Globus pallidus (tissue), 1 donor: Measurements from ENCODE around the gene AGPAT3.
"Not testable (repeated sequence)": the region's sequence is repeated elsewhere in the genome, so short reads cannot be mapped to it uniquely, and the experiment has no call there.

Experiments
- DNase-seq: peaks from one replicate; pipeline ENCODE4 v3.0.0-alpha.2; 2015; ENCODE audit warnings: low spot score

The AGPAT3 gene

DNA sequence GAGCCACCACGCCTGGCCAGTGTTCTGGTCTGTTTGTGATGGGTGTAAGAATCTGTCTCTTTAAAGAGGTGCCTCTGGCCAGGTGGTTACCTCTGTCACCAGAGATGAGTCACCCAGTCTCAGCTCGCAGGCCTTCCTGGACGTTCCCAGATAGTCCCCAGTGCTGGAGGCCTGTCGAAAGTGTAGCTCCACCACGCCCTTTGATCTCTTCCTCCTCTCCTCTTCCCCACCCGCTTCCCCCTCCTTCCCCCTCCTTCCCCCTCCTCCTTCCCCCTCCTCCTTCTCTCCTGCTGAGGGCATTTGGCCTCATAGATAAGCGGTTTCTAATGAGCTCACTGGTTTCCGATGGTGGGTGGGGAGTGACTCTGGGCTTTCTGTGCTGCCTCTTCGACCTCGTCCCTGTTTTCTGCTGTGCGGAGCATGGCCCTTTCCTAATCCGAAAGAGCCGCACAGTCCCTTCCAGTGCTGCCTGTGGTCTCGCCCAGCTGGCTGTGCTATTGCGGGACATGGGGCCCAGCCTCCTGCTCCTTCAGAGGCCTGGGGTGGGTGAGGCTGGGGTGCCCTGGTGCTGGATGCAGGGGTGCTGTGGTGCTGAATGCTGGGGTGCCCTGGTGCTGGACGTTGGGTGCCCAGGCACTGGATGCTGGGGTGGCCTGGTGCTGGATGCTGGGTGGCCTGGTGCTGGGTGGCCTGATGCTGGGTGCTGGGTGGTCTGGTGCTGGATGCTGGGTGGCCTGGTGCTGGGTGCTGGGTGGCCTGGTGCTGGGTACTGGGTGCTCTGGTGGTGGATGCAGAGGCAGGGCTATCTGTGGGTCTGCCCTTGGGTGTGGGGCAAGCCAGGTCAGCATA lies 19.2 kb downstream of the AGPAT3 start:
- DNase-seq = no peak

DNA sequence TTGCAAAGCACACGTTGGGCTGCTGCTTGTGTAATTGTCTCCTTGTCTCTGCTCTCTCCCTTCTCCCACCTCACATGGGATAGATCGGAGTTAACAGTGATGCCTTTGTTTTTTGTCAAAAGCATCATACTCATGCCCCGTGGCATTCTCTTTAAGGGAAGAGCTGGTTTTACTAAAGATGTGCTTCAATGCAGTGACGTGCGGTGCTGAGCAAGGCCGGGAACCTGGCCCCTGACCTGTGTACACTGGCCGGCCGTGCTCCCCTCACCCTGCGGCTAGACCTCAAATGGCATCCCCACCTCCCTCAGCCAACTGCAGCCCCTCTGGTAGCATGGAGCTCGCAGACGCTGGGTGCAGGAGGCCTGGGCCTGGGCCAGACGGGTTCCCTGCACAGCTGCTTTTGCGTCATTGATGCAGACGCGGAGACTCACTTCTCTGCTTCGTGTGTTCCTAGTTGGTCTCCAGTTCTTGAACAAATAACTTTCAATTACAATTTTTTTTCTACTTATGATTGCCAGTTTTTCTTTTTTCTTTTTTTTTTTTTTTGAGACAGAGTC lies 19.9 kb downstream of the AGPAT3 start:
- no peak for DNase-seq

DNA sequence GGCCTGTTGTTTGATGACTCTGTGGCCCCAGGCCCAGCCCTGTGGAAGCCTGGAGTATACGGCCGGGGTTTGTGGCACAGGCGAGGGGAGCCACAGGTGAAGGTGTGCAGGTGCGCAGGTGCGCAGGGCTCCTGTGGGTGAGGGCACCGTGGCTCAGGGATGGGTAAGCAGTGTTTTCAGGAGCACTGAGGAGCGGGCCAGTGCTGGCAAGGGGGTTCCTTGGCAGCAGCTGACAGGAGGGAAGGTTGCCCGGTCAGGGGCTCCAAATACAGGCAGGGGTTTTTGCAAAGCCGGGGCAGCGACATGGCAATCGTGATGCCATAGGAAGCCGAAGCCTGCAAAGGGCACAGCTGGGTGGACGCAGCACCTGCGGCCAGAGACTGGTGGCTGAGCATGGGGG lies 20.7 kb downstream of the AGPAT3 start:
- no peak for DNase-seq

DNA sequence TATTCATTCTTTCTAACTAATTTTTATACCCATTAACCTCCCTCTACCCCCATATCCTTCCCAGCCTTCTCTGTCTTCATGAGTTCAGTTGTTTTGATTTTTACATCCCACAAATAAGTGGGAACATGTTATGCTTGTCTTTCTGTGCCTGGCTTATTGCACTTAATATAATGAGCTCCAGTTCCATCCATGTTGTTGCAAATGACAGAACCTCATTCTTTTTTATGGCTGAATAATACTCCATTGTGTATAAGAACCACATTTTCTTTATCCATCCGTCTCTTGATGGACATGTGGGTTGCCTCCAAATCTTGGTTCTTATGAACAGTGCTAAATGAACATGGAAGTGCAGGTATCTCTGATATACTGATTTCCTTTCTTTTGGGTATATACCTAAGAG lies 21.5 kb downstream of the AGPAT3 start:
- DNase-seq = no peak

DNA sequence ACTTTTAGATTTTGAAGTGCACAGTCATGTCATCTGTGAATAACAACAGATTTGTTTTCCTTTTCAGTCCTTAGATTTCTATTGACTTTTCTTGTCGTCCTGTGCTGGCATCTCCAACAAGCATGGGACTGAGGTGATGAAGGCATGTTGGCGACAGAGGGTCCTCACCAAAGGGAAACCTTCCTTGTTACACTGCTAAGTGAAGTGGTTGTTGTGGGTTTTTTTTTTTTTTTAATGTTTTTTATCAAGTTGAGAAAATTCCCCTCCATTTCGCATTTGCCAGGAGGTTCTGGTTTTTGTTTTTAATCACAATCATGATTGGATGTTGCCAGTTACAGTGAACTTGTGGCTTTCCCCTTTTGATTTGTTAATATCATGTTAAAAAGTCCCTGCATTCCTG lies 24.0 kb downstream of the AGPAT3 start:
- DNase-seq = no peak

DNA sequence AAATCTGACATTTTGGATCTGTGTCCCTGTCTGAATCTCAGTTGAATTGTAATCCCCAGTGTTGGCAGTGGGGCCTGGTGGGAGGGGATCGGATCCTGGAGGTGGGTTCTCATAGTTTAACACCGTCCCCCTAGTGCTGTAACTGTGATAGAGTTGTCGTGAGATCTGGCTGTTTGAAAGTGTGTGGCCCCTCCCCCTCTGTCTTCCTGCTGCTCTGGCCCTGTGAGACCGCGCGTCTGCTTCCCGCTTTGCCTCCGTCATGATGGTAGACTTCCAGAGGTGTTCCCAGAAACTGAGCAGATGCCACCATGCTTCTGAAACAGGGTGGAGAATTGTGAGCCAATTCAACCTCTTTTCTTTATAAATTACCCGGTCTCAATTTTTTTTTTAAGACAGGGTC lies 25.0 kb downstream of the AGPAT3 start:
- no peak for DNase-seq

DNA sequence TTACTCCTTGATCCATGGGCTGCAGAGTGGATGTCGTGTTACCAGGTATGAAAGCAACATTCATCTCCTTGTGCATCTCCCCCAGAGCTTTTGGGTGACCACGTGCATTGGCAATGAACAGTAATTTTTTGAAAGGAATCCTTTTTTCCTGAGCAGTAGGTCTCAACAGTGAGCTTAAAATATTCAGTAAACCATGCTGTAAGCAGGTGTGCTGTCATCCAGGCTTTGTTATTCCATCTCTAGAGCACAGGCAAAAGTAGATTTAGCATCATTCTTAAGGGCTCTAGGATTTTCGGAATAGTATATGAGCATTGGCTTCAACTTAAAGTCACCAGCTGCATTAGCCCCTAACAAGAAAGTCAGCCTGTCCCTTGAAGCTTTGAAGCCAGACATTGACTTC lies 27.3 kb downstream of the AGPAT3 start:
- no peak for DNase-seq

DNA sequence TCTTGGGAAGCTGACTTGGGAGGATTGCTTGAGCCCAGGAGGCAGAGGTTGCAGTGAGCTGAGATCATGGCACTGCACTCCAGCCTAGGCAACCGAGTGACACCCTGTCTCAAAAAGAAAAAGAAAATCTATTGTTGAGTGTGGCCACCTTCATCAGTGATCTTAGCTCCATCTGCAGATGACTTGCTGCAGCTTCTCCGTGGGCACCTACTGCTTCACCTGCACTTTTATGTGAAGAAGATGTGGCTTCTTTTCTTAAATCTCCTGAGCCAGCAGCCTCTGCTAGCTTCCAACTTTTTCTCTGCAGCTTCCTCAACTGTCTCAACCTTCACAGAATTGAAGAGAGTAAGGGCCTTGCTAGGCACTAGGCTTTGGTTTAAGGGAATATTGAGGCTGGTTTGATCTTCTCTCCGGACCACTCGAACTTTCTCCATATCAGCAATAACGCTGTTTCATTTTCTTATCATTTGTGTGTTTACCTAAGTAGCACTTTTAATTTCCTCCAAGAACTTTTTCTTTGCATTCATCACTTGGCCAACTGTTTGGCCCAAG lies 28.0 kb downstream of the AGPAT3 start:
- no peak for DNase-seq

DNA sequence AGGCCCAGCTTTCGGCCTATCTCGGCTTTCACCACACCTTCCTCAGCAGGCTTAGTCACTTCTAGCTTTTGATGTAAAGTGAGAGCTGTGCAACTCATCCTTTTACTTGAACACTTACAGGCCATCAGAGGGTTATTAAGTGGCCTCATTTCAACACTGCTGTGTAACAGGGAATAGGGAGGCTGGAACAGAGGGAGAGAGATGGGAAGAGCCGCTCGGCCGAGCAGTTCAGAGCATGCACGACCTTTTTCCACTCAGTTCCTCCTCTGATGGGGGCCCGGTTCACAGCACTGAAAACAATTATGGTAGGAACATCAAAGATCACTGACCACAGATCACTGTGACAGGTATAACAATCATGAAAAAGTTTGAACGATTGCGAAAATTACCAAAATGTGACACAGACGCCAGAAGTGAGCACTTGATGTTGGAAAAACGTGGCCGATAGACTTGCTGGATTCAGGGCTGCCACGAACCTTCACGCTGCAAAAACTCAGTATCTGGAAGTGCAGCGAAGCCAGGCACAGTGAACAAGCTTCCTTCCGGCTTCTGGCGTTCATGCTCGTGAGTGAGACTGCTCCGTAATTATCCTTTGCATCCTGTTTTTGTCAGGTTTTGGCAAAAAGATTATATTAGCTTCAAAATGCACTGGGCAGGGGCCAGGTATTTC lies 28.6 kb downstream of the AGPAT3 start:
- DNase-seq = no peak

DNA sequence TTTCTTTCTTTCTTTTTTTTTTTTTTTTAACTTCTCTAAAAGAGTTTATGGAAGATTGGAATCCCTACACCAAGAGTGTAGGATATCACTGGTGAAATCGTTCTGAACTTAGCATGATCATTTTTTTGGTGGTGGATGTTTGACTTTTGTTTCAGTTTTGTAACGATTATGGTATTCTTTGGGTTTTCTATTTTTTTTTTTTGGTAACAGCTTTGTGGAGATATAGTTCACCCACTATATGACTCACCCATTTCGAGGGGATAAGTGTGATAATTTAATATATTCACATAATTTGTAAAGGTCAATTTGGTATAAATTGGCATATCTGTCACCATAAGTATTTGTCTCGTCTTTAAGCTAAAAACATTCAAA lies 29.2 kb downstream of the AGPAT3 start:
- DNase-seq = no peak

DNA sequence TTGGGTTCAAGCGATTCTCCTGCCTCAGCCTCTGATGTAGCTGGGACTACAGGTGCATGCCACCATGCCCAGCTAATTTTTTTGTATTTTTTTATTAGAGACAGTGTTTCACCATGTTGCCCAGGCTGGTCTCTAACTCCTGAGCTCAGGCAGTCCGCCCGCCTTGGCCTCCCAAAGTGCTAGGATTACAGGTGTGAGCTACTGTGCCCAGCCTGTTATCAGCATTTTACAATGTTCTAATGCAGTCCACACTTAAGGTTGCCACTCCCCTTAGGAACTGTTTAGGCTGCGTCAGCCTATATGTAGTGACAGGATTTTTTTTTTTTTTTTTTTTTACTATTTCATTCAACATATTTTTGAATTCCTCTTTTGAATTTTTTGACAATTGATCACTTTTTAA lies 30.2 kb downstream of the AGPAT3 start:
- DNase-seq = no peak

DNA sequence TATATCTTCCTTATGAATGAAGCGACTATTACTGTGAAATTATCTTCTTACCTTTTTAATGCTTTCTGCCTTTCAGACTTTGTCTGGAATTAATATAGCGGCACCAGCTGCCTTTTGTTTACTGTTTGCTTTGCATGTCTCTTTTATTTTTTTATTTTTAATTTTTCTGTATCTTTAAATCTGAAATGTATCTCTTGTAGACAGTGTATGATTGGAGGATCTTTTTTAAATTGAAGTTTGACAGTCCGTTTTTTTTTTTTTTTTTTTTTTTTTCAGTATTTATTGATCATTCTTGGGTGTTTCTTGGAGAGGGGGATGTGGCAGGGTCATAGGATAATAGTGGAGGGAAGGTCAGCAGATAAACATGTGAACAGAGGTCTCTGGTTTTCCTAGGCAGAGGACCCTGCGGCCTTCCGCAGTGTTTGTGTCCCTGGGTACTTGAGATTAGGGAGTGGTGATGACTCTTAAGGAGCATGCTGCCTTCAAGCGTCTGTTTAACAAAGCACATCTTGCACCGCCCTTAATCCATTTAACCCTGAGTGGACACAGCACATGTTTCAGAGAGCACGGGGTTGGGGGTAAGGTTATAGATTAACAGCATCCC lies 31.8 kb downstream of the AGPAT3 start:
- not testable (repeated sequence) for DNase-seq

DNA sequence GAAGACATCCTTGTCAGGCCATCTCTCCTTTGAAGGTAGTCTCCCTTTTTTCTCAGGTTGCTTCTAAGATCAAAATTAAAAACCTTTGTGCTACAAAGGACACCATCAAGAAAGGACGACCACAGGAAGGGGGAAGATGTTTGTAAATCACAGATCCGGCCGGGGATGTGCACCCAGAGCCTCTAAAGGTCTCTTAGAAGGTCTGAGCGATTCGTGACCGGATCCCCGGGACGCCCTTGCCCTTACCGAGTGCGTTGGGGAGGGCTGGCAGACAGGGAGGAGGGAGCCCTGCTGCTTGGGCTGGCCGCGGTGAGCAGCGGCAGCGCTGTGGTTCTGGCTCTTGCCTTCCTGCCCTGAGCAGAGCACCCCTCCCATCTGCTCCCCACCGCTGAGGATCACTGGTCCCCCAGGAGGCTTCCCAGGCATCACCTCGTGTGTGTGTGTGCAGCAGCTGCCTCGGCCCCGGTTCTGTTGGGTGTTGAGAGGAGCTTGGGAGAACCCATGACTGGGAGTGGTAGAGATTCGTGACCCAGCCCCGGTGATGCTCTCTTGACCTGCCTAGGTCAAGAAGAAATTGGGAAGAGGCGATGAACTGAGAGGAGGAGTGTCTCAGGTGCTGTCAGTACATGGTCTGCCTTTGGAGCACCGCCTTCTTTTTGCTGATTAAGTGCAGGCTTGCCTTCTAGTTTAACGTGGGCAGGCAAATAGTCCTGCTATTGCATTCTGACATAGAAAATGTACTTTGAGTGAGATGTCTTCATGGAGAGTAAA lies 34.5 kb downstream of the AGPAT3 start:
- DNase-seq = no peak

DNA sequence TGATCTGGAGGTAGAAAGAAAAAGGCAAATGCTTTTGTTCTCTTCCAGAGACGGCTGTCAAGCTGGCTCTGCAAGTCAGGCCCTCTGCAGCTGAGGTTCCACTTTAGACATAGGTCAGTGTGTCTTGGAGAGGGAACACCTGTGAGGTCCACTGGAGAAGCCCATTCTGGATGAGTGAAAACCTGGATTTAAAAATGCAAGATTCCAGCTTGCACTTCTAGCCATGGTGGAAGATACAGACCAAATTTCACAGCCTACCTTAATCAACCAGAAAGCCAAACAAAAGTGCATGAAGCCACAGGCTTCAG lies 35.0 kb downstream of the AGPAT3 start:
- no peak for DNase-seq

DNA sequence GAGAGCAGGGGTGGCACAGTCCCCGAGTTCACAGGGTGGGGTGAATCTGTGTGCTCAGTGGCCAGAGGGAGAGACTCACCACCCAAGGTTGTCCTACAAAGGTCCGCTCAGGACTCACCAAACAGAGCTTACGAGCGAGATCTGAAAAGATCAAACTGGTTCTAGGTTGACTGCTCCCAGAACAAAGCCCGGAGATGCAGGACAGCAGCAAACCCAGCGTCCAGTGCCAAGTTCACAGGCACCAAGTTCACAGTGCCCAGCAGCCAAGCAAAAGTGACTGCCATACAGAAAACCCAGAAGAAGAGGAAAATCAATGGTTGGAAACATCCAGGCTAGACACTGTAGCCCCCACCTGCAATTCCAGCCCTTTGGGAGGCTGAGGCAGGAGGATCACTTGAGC lies 35.7 kb downstream of the AGPAT3 start:
- no peak for DNase-seq

DNA sequence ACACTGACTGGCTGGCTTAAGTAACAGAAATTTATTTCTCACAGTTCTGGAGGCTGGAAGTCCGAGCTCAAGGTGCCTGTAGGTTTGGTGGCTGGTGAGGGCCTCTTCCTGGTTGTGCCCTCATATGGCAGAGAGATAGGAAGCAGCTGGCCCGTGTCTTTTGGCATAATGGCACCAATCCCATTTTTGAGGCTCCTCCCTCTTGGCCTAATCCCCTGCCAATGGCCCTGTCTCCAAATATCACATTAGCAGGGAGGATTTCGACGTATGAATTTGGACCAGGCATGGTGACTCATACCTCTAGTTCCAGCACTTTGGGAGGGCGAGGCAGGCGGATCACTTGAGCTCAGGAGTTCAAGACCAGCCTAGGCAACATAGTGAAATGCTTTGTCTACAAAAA lies 37.4 kb downstream of the AGPAT3 start:
- no peak for DNase-seq

DNA sequence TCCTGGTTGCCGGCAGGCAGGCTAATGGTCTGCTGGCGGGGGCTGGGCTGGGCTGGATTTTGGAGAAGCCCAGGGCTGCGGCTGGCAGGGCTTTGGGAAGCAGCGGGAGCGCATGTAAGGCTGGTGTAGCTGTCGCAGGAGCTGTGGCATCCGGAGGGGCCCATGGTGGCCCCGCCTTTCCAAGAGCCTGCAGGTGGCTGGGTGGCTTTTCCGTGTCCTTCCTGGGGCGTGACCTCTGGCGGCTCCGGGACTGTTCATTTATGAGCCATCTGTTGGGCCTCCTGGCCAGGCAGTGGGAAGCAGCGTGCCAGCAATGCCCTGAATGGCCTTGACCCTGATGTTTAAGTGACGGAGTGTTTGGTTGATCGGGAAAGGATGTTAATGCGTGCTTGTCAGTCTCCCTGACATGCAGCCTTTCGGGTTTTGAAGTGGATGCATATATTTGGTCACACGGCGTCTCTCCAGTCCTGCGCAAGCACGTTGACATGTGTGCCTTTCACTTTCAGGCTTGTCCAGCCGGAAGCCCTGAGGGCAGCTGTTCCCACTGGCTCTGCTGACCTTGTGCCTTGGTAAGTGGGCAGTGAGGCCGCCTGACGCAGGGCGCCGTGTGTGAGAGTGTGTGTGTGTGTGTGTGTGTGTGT lies 38.5 kb downstream of the AGPAT3 start:
- DNase-seq = no peak

DNA sequence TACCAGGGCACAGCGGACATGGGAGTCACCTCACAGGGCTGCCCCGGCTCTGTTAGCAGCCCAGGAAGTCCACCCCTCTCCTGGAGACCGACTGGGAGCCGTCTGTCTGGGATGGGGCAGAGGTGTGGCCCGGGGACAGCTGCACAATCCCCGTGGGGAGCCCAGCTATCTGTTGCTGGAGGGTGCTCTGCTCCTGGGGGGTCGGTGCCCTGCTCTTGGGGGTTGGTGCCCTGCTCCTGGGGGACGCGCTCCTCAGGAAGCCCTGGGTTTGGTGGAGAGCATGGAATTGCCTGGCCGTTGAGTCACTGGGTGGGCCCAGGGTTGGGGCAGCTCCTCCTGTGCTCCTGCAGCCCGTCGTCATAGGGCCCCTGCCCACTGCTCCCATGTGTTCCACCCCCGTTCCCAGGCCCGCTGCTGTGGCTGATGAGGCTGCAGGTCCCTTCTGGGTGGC lies 39.3 kb downstream of the AGPAT3 start:
- DNase-seq = no peak

DNA sequence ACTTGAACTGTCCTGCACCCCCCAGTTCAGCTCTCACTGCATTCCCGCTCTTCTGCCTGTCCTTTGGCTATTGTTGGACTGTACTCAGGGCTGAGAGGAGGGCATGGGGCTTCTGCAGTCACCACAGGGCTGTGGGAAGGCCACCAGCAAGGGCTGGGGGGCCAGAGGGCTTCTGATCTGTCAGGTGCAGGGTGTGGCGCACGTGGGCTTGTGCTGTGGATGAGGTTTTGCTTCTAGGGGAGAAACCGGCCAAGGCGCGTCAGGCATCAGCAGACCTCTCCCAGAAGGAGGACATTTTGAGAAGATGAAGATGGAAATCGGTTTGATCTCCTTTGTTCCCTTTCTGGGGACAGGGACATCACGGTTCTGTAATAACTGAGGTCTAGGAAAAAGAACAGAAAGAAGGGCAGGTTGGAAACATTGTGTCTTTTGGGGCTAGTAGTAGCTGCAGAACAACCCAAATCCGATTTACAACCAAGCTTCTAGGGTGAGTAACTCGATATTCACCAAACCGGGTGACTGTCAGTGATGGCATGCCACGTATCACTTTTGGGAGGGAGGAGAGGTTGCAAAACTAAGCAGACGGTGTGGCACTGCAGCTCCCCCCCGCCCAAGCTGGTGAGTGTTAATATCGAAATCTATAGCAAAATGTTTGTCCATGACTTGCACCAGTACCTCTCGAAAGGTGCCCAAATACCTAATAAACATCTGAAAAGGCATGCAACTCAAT lies 40.9 kb downstream of the AGPAT3 start:
- DNase-seq = no peak

DNA sequence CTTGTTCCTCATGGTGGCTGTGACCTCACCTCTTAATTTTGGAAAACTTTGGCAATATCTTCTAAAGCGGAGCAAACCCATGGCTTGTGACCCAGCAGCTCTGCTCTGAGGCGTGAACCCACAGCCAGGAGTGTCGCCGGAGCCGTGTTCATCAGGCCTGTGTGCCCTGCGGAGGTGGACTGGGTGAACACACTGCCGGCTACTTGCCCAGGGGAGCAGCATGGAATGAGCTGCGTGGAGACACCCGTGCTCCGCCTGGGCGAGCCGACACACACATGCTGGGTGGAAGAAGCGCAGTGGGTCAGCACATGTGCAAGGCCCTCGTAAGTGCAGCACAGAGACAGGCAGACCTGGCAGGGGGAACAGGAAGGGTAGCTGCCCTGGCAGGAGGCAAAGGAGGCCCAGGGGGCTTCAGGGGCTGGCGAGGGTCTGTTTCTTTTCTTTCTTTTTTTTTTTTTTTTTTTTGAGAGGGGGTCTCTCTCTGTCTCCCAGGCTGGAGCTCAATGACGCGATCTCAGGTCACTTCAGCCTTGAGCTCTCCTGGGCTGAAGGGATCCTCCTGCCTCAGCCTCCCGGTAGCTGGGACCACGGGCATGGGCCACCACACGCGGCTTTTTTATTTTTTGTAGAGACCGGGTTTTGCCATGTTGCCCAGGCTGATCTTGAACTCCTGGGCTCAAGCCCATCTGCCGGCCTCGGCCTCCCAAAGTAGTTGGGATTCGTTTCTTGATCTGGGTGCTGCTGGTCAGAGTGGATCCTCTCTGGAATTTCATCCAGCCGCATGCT lies 41.8 kb downstream of the AGPAT3 start:
- DNase-seq = no peak
